Measurements from ENCODE around the gene NECTIN4. TPM values are rescaled to one million over a fixed set of nuclear protein-coding genes. Genes with fewer than 3 reads are reported as not detected.

Gene NECTIN4
- total RNA-seq, 2 experiments from 2014 or later: not detected

GRCh38 chr1:161079436-161080110 lies 9.8 kb downstream of the NECTIN4 start:
- intact Hi-C loops (cut with micrococcal nuclease; ENCODE audit: unreplicated experiment): no loop called here
- no TSS peak for BruUV-seq (replicated peaks)
- POLR2A ChIA-PET: interaction anchor here (0.6 kb wide), 1 partner anchor 63 kb away, joined by 3 read pairs; no protein-coding TSS in a partner anchor

GRCh38 chr1:161077426-161077825 lies 11.9 kb downstream of the NECTIN4 start:
- no peaks in the 10 kb centered on the region for H4K20me1 ChIP-seq (ENCODE audit: insufficient read depth, low read length)
- no peak for DNase-seq (ENCODE audit: low spot score)
- BruUV-seq (replicated peaks): no TSS peak
- TF ChIP-seq, protein P1, sequence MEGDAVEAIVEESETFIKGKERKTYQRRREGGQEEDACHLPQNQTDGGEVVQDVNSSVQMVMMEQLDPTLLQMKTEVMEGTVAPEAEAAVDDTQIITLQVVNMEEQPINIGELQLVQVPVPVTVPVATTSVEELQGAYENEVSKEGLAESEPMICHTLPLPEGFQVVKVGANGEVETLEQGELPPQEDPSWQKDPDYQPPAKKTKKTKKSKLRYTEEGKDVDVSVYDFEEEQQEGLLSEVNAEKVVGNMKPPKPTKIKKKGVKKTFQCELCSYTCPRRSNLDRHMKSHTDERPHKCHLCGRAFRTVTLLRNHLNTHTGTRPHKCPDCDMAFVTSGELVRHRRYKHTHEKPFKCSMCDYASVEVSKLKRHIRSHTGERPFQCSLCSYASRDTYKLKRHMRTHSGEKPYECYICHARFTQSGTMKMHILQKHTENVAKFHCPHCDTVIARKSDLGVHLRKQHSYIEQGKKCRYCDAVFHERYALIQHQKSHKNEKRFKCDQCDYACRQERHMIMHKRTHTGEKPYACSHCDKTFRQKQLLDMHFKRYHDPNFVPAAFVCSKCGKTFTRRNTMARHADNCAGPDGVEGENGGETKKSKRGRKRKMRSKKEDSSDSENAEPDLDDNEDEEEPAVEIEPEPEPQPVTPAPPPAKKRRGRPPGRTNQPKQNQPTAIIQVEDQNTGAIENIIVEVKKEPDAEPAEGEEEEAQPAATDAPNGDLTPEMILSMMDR (conservative IDR thresholded peaks at IDR 0.05; ENCODE audit: low read length): no peak
- no peak for TF ChIP-seq EZH2phosphoT487 (IDR thresholded peaks at IDR 0.05; ENCODE audit: borderline replicate concordance, low read depth, low read length)
- H3K9me3 ChIP-seq (ENCODE audit: low read length): no peaks in the 10 kb centered on the region
- H3K4me2 ChIP-seq (ENCODE audit: low read length): no peak overlapping the region
- no peak overlapping the region for H3K27ac ChIP-seq (ENCODE audit: low read depth, low read length, poor library complexity, severe bottlenecking)
- no peaks in the 10 kb centered on the region for H3K4me1 ChIP-seq (ENCODE audit: insufficient read depth, low read length, poor library complexity, severe bottlenecking)
- ChIA-PET CTCF (ENCODE audit: unreplicated experiment) (no interaction called here), POLR2A (interaction anchor here (1.0 to 1.3 kb wide), 2 partner anchors 9 to 77 kb away, joined by 3 to 5 read pairs; no protein-coding TSS in a partner anchor)
- H3K4me3 ChIP-seq (ENCODE audit: low read depth, low read length, poor library complexity, severe bottlenecking): no peak overlapping the region
- H3K36me3 ChIP-seq (ENCODE audit: insufficient read depth, low read length): no peaks in the 10 kb centered on the region
- intact Hi-C loops (cut with micrococcal nuclease; ENCODE audit: unreplicated experiment): no loop called here
- H3K79me2 ChIP-seq (ENCODE audit: insufficient read depth, low read depth, low read length): no peaks in the 10 kb centered on the region
- H2AFZ ChIP-seq (ENCODE audit: low read length): no peak overlapping the region
- no peaks in the 10 kb centered on the region for H3K9me2 ChIP-seq (ENCODE audit: insufficient read depth, low read length)

More at GRCh38 chr1:161079436-161080110, 9.8 kb downstream of the NECTIN4 start:
- H3K4me1 ChIP-seq (ENCODE audit: insufficient read depth, low read length, poor library complexity, severe bottlenecking): no peaks in the 10 kb centered on the region
- no peaks in the 10 kb centered on the region for H3K79me2 ChIP-seq (ENCODE audit: insufficient read depth, low read depth, low read length)
- no peaks in the 10 kb centered on the region for H3K9me2 ChIP-seq (ENCODE audit: insufficient read depth, low read length)
- H3K27ac ChIP-seq (ENCODE audit: low read depth, low read length, poor library complexity, severe bottlenecking): no peak overlapping the region
- no peak for DNase-seq (ENCODE audit: low spot score)
- no peak for TF ChIP-seq EZH2phosphoT487 (IDR thresholded peaks at IDR 0.05; ENCODE audit: borderline replicate concordance, low read depth, low read length)
- TF ChIP-seq, protein P1 (conservative IDR thresholded peaks at IDR 0.05; ENCODE audit: low read length): 0 out of 2 replicates have a peak, but pooled peaks have one; percentile 19
- no peak overlapping the region for H2AFZ ChIP-seq (ENCODE audit: low read length)
- no peak overlapping the region for H3K4me3 ChIP-seq (ENCODE audit: low read depth, low read length, poor library complexity, severe bottlenecking)
- no peaks in the 10 kb centered on the region for H3K36me3 ChIP-seq (ENCODE audit: insufficient read depth, low read length)
- no peak overlapping the region for H3K4me2 ChIP-seq (ENCODE audit: low read length)
- no peaks in the 10 kb centered on the region for H4K20me1 ChIP-seq (ENCODE audit: insufficient read depth, low read length)
- H3K9me3 ChIP-seq (ENCODE audit: low read length): no peaks in the 10 kb centered on the region
- CTCF ChIA-PET (ENCODE audit: unreplicated experiment): no interaction called here

DNA sequence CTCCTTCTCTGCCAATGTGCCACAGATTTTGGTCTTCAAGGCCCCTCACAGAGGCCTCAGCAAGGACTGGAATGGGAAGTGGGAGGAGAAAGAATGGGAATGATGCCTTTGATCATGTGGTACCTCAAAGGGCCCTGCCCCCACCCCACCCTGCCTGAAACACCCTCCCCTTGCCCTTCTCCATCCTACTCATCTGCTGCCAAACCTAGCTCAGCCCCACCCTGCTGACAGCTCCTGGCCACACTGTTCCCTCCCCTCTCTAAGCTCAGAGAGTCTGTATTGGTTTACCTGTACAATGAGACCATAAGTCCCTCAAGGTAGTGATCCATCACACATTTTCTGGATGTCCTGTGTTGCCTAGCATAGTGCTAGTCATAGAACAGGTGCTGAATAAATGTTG lies 12.9 kb downstream of the NECTIN4 start:
- Histone ChIP-seq H3K4me1 (ENCODE audit: insufficient read depth, low read length, poor library complexity, severe bottlenecking) (peaks cover under 1% of the 10 kb centered on the region), H3K79me2 (ENCODE audit: insufficient read depth, low read depth, low read length) (no peaks in the 10 kb centered on the region), H3K36me3 (ENCODE audit: insufficient read depth, low read length) (no peaks in the 10 kb centered on the region), H3K9me3 (ENCODE audit: low read length) (no peaks in the 10 kb centered on the region), H3K4me2 (ENCODE audit: low read length) (no peak overlapping the region), H4K20me1 (ENCODE audit: insufficient read depth, low read length) (no peaks in the 10 kb centered on the region), H3K9me2 (ENCODE audit: insufficient read depth, low read length) (no peaks in the 10 kb centered on the region), H3K4me3 (ENCODE audit: low read depth, low read length, poor library complexity, severe bottlenecking) (no peak overlapping the region), H3K27ac (ENCODE audit: low read depth, low read length, poor library complexity, severe bottlenecking) (no peak overlapping the region), H2AFZ (ENCODE audit: low read length) (no peak overlapping the region)
- no peak for DNase-seq (ENCODE audit: low spot score)
- TF ChIP-seq EZH2phosphoT487 (IDR thresholded peaks at IDR 0.05; ENCODE audit: borderline replicate concordance, low read depth, low read length): no peak
- TF ChIP-seq, protein P1 (conservative IDR thresholded peaks at IDR 0.05; ENCODE audit: low read length): no peak
- POLR2A ChIA-PET: interaction anchor here (0.7 to 1.3 kb wide), 3 partner anchors 8 to 78 kb away, joined by 3 to 5 read pairs (median 3); no protein-coding TSS in a partner anchor
- CTCF ChIA-PET (ENCODE audit: unreplicated experiment): no interaction called here
- BruUV-seq (replicated peaks): no TSS peak
- intact Hi-C loops (cut with micrococcal nuclease; ENCODE audit: unreplicated experiment): no loop called here
